NCI-H460 (cell line): ENCODE results near the gene TLCD3A. TPM values are rescaled to one million over a fixed set of nuclear protein-coding genes. Genes with fewer than 3 reads are reported as not detected.

ENCODE experiments used
- DNase-seq: peaks from one replicate; pipeline ENCODE4 v3.0.0-alpha.2; 2016; ENCODE audit warnings: low read depth; ENCODE audit errors: extremely low read depth
- total RNA-seq: library from RNA; depleted of rRNA; stranded (reverse); fragments of >200 nt; shearing (Covaris generic); gene quantifications from 2 replicates; pipeline ENCODE4 v1.2.3, GENCODE V29; 2014

TLCD3A gene
- total RNA-seq, 1 experiment from 2014 or later, result 21.4 TPM

DNA sequence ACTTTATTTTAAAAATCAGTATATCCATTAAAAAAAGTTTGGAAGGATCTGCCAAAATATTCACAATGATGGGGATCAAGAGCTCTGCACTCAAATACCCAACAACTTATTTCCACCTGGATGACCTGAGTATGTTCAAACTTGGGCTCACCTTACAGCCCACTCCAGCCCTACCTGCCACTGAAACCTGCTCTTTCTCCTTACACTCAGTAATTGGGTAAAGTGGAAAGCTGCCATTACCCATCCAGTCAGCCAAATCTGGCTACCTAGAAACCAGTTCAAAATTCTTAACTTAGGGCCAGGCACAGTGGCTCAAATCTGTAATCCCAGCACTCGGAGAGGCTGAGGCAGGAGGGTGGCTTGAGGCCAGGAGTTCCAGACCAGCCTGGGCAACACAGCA, 27.4 kb upstream of the TLCD3A start:
- no peak for DNase-seq

DNA sequence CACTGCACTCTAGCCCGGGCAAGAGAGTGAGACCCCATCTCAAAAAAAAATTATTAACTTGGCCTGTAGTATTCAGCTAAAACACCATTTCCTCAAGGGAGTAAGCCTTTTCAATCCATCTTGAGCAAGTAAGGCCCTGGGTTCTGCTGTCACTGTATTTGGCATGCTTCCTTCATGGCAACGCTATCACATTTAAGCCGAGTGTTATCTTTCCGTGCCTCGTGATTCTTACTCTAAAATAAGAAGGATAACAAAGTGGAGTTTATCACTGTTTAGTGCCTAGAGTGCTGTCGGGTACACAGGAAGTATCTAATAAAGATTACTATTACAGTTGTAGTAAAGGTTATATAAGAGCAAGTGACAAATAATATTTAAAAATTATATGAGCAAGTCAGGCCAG, 26.5 kb upstream of the TLCD3A start:
- no peak for DNase-seq

DNA sequence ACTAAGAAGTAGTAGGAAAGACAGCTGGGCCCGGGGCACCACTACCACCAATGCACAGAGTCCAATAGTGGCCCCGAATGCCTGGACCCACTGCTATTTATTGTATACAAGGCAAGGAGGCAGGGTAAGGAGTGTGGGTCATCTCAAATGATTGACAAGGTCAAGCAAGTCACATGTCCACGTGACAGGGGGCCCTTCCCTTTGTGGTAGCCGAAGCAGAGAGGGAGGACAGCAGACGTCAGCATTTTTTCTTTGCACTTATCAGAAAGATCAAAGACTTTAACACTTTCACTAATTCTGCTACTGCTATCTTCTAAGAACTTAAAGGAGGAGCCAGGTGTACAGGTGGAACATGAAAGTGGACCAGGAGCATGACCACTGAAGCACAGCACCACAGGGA, 24.3 kb upstream of the TLCD3A start:
- no peak for DNase-seq

DNA sequence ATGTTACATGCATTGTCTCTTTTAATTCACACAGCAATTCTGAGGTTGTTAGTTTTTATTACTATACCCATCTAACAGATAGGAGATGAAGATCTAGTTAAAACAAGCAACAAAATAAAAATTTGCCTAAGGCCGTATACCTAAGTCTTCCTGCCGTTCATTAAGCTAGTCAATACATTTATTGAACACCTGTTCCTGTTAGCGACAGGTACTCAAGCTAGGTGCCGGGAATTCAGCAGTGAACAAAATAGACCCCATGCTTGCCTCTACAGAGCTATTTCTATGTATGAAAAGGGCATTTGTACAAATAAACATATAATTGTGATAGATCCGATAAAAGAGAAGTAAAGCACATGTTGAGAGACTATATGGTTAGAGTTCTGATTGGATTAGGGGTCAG, 14.3 kb upstream of the TLCD3A start:
- DNase-seq, result no peak

DNA sequence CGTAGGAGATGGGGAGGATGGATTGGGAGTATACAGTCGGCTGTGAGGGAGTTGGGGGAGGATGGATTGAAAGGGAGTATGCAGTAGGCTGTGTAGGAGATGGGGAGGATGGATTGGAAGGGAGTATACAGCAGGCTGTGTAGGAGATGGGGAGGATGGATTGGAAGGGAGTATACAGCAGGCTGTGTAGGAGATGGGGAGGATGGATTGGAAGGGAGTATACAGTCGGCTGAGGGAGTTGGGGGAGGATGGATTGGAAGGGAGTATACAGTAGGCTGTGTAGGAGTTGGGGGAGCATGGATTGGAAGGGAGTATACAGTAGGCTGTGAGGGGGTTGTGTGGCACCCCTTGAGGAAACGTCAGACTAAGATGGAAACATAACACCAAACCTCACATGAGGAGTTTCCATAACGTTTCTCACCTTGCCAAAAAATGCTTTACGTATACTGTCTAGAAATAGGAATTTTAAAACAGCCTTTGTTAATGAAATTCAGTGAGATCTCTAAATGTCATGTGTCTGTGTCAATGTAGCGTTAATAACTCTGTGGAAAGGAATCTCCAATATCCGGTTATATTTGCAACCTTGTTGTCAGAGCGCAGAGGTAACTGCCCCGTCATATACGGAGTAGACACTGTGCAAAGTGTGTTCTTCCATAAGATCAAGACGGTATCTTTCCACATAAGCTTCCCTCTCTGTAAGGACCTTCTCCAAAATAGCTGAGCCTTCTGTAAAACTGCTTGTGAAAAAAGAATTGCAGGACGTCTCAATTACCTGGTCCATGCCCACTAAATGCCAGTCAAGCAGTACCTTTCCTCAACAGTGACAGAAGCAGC, 11.5 kb upstream of the TLCD3A start:
- no peak for DNase-seq

DNA sequence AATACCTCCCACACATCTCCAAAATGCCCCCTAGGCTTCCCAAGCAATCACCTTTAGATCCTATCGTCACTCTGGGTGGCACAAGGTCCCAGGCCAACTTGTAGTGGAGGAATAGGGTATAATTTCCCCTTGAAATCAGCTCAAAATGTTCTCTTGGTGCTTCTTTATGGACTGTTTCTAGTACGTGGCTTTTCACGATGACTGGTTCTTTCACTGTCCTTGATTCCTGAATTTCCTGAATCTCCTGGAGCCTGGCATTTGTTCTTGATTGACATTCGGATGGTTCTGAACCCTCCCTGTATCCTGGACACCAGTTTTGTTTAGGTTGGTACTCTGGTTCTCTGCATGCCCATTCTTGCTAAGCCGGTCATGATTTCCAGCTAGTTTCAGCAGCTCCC, 10.9 kb upstream of the TLCD3A start:
- no peak for DNase-seq

DNA sequence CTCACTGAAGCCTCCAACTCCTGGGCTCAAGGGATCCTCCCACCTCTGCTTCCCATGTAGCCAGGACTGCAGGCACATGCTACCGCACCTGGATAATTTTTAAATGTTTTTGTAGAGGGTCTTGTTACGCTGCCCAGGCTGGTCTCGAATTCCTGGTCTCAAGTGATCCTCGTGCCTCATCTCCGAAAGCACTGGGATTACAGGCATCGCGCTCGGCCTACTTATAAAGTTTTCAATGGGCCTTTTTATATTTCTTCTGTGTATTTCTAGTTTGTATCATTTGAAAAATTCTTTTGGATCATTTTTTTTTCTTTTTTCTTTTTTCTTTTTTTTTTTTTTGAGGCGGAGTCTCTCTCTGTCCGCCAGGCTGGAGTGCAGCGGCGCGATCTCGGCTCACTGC, 7.3 kb upstream of the TLCD3A start:
- no peak for DNase-seq

DNA sequence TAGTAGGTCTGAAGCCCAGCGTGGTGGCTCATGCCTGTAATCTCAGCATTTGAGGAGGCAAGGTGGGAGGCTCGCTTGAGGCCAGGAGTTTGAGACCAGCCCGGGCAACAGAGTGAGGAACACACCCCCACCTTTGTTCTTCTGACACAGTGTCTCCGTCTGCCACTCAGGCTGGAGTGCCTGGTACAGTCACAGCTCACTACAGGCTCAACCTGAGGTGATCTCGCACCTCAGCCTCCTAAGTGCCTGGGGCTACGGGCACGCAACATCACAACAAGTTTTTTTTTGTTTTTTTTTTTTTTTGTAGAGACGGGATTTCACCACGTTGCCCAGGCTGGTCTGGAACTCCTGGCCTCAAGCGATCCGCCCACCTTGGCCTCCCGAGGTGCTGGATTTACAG, 6.7 kb upstream of the TLCD3A start:
- no peak for DNase-seq

DNA sequence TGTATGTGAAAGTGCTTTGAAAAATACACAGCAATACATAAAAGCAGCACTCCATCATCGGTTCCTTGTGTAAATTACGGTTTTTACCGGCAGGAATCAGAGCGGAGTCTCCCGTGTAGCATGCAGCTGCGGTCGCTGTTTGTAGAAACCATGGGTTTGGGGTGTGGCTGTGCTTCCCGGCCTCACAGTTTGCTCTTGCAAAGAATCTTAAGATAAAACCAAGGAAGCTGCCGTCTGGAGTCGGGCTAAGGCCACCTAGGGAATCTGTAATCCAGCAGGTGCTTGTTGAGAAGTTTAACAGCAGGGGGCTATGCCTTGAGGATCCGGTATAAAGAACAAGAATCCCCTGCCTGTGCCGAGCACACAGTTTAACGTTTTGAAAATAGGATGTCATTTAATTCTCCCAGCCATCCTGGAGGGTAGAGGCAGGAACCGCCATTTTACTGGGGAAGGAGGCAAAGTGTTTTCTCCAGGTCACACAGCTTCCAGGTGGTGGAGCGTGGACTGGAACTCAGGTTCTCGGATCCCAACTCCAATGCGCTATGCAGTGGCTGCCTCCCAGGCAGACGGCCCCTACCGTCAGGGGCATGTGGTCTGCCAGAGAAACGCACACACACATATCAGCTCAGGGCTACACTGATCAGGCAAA, 6.0 kb upstream of the TLCD3A start:
- no peak for DNase-seq

DNA sequence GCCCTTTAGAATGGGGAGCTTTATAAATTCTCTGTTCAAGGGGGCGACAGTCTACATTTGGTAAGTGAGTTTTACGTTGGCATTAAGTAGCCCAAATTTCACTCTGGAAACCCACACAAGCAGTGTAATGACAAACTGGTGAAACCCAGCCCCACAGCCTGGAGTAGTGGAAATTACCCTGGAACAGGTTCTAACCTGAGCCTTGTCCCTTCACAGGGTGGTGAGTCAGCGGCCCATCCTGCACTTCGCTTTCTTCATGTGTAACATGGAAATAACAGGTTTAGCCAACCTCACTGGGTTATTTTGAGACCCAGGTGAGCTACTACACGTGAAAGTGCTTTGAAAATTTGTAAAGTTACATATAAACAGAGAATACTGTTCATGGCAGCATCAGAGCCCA, 3.5 kb upstream of the TLCD3A start:
- DNase-seq, result no peak

DNA sequence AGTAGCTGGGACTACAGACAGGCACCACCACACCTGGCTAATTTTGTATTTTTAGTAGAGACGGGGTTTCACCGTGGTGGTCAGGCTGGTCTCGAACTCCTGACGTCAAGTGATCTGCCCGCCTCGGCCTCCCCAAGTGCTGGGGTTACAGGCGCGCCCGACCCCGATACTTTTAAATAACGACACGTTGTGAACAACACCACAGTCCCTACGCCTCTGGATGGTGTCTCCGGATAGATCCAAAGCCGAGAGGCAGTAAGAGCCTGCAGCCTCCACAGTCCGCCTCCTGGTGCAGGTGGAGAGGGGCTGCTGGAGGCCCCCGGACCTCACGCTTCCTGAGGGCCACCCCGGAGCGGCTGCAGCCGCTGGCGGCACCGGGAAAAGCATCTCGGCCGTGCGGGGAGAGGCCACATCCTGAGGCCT, 741 bp upstream of the TLCD3A start:
- no peak for DNase-seq

DNA sequence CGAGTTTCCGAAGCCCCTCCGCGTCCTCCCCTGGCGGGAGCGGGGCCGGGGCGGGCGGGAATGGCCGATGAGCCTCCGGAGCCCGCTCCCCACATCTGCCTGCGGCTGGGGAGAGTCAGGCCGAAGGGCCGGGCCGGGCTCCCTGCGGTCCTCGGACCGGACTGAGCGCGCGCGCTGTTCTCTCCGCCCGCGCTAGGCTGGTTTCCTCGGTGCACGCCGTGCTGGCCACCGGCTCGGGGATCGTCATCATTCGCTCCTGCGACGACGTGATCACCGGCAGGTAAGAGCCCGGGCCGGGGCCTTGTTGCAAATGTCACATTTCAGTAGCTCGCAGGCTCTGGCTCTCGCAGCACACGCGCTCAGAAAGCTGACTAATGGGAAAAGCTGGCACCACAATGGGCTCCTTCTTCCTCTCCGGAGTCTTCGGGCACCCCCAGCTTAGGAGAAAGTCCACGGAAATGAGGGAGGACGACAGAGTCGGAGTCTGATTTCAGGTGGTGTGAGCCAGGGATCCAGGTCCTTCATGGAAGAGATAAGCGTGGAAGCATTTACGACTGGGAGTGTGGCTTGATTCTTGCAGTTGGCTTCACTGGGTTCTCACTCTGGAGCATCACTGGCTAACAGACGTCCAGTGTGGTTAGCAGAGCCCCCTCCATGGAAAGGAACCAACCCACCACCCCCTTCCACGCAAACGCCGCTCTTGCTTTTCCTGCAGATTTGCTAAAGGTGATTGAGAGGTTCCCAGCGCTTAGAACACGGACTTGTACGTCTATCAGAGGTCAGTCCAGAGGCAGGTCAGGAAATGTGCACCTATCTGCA, 715 bp downstream of the TLCD3A start:
- peak; percentile 23 for DNase-seq

DNA sequence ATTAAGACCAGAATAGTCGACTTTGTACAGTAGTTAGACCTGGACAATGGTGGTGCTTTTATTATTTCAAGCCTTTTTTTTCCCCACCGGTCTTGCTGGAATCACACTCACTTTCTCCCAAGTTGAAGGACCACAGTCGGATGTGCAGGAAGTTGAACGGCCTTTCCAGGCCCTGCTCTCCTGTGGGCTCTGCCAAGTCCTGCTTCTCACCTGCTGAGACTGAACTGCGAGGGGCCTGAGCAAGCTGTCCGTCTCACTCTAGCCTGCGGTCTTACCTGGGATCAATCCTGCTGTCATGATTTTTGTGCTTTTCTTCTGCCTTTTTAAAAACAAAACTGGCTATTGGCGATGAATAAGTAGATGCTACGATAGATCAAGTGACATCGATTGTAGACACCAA, 1.3 kb downstream of the TLCD3A start:
- DNase-seq, result no peak

DNA sequence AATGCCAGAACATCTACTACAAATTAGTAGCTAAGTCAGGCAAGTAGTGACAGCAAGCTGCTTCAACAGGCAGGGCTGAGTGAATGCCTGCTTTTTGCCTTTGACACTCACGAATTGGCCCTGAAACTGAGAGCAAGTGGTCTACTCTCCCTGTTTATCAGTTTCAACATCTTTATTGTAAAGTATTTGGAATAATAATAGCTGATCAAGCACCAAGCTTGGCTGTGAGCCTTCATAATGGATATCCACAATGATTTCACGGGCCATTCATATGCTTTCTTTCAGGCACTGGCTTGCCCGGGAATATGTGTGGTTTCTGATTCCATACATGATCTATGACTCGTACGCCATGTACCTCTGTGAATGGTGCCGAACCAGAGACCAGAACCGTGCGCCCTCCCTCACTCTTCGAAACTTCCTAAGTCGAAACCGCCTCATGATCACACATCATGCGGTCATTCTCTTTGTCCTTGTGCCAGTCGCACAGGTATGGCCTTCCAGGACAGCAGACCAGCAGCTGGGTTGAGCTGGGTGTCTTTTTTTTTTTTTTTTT, 5.2 kb downstream of the TLCD3A start:
- DNase-seq, result no peak

DNA sequence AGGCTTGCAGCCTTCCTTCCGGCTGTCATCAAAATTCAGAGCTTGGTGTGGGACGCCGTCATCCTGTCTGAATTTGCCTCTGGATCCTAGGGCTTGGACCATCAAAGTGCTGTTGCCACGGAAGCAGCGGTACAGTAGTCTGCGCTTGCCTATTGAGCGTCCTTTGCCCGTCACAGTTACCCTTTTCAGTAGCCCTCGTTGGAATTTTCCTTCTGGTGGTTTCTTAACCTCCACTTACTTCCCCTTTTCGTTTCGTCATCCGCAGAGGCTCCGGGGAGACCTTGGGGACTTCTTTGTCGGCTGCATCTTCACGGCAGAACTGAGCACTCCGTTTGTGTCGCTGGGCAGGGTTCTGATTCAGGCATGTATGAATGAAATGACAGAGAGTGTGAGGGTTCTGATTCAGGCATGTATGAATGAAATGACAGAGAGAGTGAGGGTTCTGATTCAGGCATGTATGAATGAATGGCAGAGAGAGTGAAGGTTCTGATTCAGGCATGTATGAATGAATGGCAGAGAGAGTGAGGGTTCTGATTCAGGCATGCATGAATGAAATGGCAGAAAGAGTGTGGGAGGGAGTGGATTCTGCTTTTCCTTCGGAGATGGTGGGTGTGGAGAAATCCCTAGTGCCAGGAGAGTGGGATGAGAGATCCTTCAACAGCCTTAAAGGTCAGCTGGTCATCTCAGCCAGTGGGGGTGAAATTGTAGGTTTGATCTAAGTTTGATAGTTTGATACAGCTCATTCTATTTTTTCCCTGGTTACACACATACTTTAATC, 8.0 kb downstream of the TLCD3A start:
- no peak for DNase-seq

DNA sequence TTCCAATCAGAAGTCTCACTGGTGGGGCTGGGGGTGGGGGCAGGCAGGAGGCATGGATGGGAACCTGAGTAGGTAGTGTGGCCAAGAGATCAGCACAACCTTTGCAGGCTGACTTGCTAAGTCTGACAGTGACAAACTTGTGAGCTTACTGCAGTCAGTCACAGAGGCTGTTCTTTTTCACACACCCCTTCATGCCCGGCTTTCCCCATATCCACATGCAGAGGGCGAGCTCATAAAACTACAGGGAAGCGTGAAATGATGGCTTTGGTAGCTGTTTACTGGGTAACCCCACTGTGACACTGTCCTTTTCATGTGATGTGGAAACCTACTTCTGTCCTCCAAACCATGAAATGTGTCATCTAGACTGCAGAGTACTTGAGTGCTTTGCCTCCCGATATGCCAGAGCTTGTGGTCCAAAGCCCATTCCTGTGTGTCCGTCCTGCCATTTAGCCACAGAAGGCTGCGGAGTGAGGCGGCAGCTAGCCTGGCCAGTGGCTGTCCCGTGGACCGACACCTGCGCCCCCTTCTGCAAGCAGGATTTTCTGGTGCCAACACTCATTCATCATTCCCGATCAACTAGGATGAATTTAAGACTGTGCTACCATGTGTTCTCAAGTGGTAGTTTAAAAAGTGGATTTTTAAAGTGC, 9.9 kb downstream of the TLCD3A start:
- no peak for DNase-seq

DNA sequence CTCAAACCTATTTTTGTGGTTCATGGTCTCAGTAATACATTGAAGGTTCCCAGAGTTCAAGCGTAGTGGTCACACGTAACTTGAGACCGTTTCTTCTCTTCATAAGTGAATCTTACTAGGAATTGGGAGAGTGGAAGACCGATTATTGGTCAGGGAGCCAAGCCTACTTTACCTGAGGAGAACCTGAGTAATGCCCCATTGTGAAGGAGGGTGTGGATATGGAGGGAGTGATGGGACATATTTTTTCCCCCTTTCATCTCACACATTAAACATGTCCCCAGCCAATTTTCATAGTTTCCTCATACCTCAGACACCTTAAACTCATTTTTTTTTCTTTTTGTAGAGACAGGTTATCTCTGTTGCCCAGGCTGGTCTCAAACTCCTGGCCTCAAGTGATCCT, 10.7 kb downstream of the TLCD3A start:
- DNase-seq, result no peak

DNA sequence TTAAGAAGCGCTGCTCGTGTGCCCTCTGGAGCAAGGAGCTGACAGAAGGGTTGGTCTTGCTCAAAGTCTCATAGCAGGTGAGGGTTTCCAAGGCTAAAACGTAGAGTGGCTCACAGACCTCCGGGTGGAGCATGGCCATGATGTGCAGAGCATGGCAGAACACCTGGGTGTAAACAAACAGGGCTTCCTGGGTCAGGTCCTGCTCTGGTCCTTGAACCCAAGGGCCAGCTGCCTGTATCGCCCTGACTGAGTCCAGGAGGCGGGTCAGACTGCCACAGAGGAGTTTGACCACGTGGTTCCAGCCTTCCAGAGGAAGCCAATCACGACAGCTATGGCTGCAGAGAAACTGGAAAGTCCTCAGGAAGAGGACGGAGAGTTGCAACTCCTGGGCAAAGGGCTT, 12.5 kb downstream of the TLCD3A start:
- no peak for DNase-seq

DNA sequence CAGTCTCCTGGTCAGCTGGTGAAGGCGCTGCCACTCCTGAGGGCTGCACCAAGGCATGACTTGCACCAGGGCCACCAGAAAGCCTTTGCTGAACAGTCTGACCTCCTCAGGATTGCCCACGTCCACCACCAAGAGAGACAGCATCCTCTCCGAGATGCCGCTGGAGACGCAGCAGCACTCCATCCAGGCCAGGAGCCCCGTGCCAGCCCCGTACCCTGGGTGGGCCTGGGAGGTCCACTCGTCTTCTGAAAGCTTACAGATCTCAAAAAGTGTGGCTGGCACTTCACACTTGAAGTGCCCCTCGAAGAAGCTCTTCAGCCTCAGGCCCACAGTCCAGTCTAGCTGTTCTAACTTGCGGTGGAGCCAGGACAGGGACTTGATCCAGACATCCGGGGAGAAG, 13.0 kb downstream of the TLCD3A start:
- DNase-seq, result no peak

DNA sequence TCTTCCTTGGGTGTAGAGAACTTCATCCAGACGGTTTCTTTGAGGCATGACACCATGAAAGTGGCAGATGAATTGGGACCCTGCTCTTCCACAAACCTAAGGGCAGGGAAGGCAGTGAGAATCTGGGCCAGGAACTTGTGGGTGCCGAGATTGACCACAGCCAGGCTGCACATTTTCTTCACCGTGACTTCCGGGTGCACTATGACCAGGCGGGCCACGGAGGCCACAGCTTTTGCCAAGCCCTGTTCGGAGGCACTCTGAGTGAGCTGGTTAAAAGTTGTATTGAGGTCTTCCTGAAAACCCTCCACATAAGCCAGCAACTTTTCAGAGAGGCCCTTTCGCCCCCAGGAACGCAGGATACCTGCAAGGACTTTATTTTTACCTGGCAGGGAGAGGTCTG, 13.8 kb downstream of the TLCD3A start:
- DNase-seq, result no peak
